ENCODE data around the gene FUOM. TPM values are rescaled to one million over a fixed set of nuclear protein-coding genes. Genes with fewer than 3 reads are reported as not detected.

FUOM gene, protein sequence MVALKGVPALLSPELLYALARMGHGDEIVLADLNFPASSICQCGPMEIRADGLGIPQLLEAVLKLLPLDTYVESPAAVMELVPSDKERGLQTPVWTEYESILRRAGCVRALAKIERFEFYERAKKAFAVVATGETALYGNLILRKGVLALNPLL
- 10 to 100 TPM in 2 of 4 donors, 1 to 10 TPM in 2; 6.7 to 17.7 (median 12.5) TPM for total RNA-seq

DNA sequence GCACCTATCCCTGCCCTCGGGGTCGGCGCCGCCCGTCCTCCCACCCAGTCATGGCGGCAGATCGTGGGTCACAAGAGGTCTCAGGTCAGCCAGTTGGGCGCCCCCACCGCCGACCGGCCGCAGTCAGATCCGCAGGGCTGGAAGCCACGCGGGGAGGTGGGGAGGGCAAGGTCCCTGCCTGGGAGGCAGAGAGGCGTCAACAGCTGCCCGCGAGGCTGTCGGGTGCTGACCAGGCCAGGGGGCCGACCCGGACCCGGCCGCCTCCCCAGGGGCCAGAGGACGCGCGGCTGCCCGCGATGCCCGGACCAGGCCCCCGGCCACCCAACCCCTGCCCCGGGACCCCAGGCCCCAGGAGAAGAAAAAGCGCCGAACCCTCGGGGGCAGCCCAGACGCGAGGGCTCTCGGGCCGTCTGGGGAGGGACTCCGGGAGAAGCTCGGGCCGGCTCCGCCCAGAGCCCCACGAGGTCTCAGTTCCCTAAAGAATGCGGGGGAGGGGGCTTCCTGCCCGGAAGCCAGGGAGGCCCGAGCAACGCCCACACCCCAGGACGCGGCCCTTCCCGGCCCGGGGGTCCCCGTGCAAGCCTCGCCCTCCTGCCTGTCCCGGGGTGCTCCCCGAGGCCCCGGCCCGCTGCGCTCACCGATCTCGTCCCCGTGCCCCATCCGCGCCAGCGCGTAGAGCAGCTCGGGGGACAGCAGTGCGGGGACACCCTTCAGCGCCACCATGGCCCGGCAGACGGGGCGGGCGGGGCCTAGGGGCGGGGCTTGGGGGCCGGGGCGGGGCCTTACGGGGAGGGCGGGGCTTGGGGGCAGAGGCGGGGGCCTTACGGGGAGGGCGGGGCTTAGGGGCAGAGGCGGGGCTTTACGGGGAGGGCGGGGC, at the start of gene FUOM:
FUOM (minus strand) TSS at position 735 of the 877 bp plus-strand sequence; CDS start at position 723, 12 bp downstream.
- peaks cover 0 to 13% (median 0%) of the 10 kb centered on the region in 3 donors for H3K36me3 ChIP-seq
- peaks cover 0 to 5% (median 0%) of the 10 kb centered on the region in 3 donors for H3K9me3 ChIP-seq
- H3K4me1 ChIP-seq = peaks cover 10 to 37% (median 13%) of the 10 kb centered on the region in 3 donors
- TF ChIP-seq, protein P1, sequence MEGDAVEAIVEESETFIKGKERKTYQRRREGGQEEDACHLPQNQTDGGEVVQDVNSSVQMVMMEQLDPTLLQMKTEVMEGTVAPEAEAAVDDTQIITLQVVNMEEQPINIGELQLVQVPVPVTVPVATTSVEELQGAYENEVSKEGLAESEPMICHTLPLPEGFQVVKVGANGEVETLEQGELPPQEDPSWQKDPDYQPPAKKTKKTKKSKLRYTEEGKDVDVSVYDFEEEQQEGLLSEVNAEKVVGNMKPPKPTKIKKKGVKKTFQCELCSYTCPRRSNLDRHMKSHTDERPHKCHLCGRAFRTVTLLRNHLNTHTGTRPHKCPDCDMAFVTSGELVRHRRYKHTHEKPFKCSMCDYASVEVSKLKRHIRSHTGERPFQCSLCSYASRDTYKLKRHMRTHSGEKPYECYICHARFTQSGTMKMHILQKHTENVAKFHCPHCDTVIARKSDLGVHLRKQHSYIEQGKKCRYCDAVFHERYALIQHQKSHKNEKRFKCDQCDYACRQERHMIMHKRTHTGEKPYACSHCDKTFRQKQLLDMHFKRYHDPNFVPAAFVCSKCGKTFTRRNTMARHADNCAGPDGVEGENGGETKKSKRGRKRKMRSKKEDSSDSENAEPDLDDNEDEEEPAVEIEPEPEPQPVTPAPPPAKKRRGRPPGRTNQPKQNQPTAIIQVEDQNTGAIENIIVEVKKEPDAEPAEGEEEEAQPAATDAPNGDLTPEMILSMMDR (IDR thresholded peaks at IDR 0.05) = no peak
- no peak for TF ChIP-seq POLR2A (IDR thresholded peaks at IDR 0.05)
- peaks cover 0 to 14% (median 0%) of the 10 kb centered on the region in 4 donors for H3K27me3 ChIP-seq
- intact Hi-C loops (cut with DNase I) = no loop called here
- H3K4me3 ChIP-seq = peak within 1 kb of the TSS; percentile 49 to 83 (median 61)
- no peak for DNase-seq
- WGBS, 2 donors = no CpG with 5 or more reads among the region's 83 CpGs
- peak within 1 kb of the TSS; percentile 39 to 79 (median 57) for H3K27ac ChIP-seq

- Histone ChIP-seq H3K4me3 (no peak overlapping the region), H3K27ac (no peak overlapping the region), H3K4me1 (no peaks in the 10 kb centered on the region), H3K36me3 (peaks cover 11 to 98% (median 13%) of the 10 kb centered on the region in 3 donors), H3K9me3 (peaks cover 0 to 11% (median 2%) of the 10 kb centered on the region in 3 donors), H3K27me3 (no peaks in the 10 kb centered on the region)
- intact Hi-C loops (cut with DNase I) = no loop called here
- TF ChIP-seq, protein P1 (IDR thresholded peaks at IDR 0.05) = no peak
- no peak for TF ChIP-seq POLR2A (IDR thresholded peaks at IDR 0.05)
- WGBS, 2 donors = 81 to 94% methylated on average over 8 of the region's 8 CpGs
- DNase-seq = no peak
These were observed 48.2 kb upstream of the FUOM start for GRCh38 chr10:133405844-133406527.

DNA sequence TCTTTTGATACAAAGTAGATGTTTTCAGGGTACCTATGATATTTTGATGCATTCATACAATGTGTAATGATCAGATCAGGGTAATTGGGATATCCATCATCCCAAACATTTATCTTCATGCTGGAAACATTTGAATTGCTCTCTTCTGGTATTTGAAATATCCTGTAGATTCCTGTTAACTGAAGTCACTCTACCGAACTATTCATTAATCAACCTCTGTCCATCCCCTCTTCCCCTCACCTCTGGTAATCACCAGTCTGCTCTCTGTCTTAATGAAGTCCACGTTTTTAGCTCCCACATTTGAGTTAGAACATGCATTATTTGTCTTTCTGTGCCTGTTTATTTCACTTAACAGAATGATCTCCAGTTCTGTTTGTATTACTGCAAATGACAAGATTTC, 47.5 kb upstream of the FUOM start:
- intact Hi-C loops (cut with DNase I) = no loop called here
- Histone ChIP-seq H3K27ac (no peak overlapping the region), H3K36me3 (peaks cover 11 to 98% (median 13%) of the 10 kb centered on the region in 3 donors), H3K4me3 (no peak overlapping the region), H3K4me1 (no peaks in the 10 kb centered on the region), H3K27me3 (no peaks in the 10 kb centered on the region), H3K9me3 (peaks cover 0 to 3% (median 0%) of the 10 kb centered on the region in 3 donors)
- no peak for TF ChIP-seq POLR2A (IDR thresholded peaks at IDR 0.05)
- TF ChIP-seq, protein P1 (IDR thresholded peaks at IDR 0.05) = no peak
- DNase-seq = no peak
- 45 to 48% methylated on average over 2 of the region's 2 CpGs for WGBS, 2 donors

GRCh38 chr10:133403784-133404183, 46.0 kb upstream of the FUOM start:
- H3K27ac ChIP-seq = no peak overlapping the region
- WGBS, 2 donors = 87 to 94% methylated on average over 5 of the region's 5 CpGs
- peaks cover 11 to 98% (median 22%) of the 10 kb centered on the region in 3 donors for H3K36me3 ChIP-seq
- H3K9me3 ChIP-seq = no peaks in the 10 kb centered on the region
- no peak for DNase-seq
- H3K27me3 ChIP-seq = no peaks in the 10 kb centered on the region
- H3K4me1 ChIP-seq = no peaks in the 10 kb centered on the region
- intact Hi-C loops (cut with DNase I) = no loop called here
- TF ChIP-seq, protein P1 (IDR thresholded peaks at IDR 0.05) = no peak
- TF ChIP-seq POLR2A (IDR thresholded peaks at IDR 0.05) = no peak
- no peak overlapping the region for H3K4me3 ChIP-seq
